ENCODE data around the gene RUNX2.

- TF ChIP-seq ZFP30 (CRISPR knock-in tag; IDR thresholded peaks at IDR 0.05) (no peak), RARB (CRISPR knock-in tag; IDR thresholded peaks at IDR 0.05) (no peak), CSDC2 (CRISPR knock-in tag; IDR thresholded peaks at IDR 0.05) (no peak), CREB5 (CRISPR knock-in tag; IDR thresholded peaks at IDR 0.05; ENCODE audit: low read depth) (no peak), ZNF70 (CRISPR knock-in tag; IDR thresholded peaks at IDR 0.05) (no peak), POU6F1 (CRISPR knock-in tag; IDR thresholded peaks at IDR 0.05; ENCODE audit: borderline replicate concordance, low read depth) (no peak)
These were observed 281.1 kb downstream of the RUNX2 start for GRCh38 chr6:45609141-45609638.
